ENCODE data around the gene SYF2. TPM values are rescaled to one million over a fixed set of nuclear protein-coding genes. Genes with fewer than 3 reads are reported as not detected.

Gene SYF2
- total and polyA plus RNA-seq, 2 of the 13 experiments (the other 11 are each of a cell fraction or from before 2014, with no cell fraction given), result 17.8 to 34.1 TPM

DNA sequence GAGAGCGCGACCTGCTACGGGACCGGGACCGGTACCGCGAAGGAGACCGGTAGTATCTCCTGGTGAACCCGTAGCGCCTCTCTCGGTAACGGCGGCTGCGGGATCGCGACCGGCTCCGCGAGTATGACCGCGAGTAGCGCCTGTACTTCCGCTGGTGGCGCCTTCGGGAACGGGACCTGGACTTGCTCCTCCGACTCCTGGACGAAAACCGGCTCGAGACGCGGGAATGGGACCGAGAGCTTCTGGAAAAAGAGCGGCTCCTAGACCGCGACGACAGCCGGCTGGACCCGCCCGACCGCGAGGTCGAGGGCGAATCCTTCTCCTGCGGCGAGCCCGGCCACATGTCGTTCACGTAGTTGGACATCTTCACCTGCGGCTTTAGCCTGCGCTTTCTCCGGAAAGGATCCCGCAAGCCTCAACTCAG lies 14.3 kb upstream of the SYF2 start (continued):
- peak; percentile 84; the same call in 1 of the 2 replicates for TF ChIP-seq ZNF318 (CRISPR knock-in tag; IDR thresholded peaks at IDR 0.05)
- TF ChIP-seq ZNF749 (CRISPR knock-in tag; IDR thresholded peaks at IDR 0.05; ENCODE audit: borderline replicate concordance), result no peak
- TF ChIP-seq HOMEZ (CRISPR knock-in tag; IDR thresholded peaks at IDR 0.05; ENCODE audit: low read depth), result no peak
- TF ChIP-seq, protein P1, sequence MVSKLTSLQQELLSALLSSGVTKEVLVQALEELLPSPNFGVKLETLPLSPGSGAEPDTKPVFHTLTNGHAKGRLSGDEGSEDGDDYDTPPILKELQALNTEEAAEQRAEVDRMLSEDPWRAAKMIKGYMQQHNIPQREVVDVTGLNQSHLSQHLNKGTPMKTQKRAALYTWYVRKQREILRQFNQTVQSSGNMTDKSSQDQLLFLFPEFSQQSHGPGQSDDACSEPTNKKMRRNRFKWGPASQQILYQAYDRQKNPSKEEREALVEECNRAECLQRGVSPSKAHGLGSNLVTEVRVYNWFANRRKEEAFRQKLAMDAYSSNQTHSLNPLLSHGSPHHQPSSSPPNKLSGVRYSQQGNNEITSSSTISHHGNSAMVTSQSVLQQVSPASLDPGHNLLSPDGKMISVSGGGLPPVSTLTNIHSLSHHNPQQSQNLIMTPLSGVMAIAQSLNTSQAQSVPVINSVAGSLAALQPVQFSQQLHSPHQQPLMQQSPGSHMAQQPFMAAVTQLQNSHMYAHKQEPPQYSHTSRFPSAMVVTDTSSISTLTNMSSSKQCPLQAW (CRISPR knock-in tag; IDR thresholded peaks at IDR 0.05), result no peak
- TF ChIP-seq PAF1 (CRISPR knock-in tag; IDR thresholded peaks at IDR 0.05), result no peak
- TF ChIP-seq TBP (CRISPR knock-in tag; IDR thresholded peaks at IDR 0.05), result no peak
- no peak for TF ChIP-seq ZBTB44 (CRISPR knock-in tag; IDR thresholded peaks at IDR 0.05)
- peak in 1 of 2 experiments; percentile 49; a peak in 1 of 4 replicates for TF ChIP-seq POLR2A (IDR thresholded peaks at IDR 0.05; ENCODE audit: insufficient read depth in 1 of 2, low read depth in 2 of 2, low read length in 2 of 2)
- no peak for TF ChIP-seq POLR2AphosphoS5 (IDR thresholded peaks at IDR 0.05; ENCODE audit: low read depth, low read length)
- 0 out of 2 replicates have a peak, but pooled peaks have one; percentile 39 for TF ChIP-seq ZZZ3 (CRISPR knock-in tag; IDR thresholded peaks at IDR 0.05; ENCODE audit: borderline replicate concordance)
- TF ChIP-seq BHLHE40 (IDR thresholded peaks at IDR 0.05; ENCODE audit: low read length), result no peak
- no peak for TF ChIP-seq ZNF431 (CRISPR knock-in tag; IDR thresholded peaks at IDR 0.05; ENCODE audit: borderline replicate concordance, low read depth)
- TF ChIP-seq EP300 (IDR thresholded peaks at IDR 0.05; ENCODE audit: low read depth in 2 of 2, low read length in 2 of 2), result no peak
- no peak for TF ChIP-seq EP300 (CRISPR knock-in tag; IDR thresholded peaks at IDR 0.05; ENCODE audit: borderline replicate concordance)

All from HepG2 (cell line).